ENCODE measurements around the gene DUSP10.

The DUSP10 gene

DNA sequence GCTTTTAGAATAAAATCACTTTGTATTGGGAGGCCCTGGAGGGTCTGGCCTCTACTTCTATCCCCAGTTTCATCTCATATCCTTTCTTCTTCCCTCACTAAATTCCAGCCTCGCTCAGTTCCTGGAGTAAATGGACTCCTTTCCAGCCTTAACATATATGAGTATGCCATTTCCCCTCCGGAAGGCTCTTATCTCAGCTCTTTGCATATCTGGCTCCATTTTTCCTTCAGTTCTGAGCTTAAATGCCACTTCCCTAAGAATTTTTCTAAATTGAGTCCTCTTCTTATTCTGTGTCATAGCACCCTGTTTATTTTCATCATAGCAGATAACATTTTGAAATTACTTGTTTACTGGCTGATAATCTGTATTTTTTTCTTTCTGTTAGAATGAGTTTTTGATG, 20.2 kb upstream of the DUSP10 start:
- no peak for DNase-seq

DNA sequence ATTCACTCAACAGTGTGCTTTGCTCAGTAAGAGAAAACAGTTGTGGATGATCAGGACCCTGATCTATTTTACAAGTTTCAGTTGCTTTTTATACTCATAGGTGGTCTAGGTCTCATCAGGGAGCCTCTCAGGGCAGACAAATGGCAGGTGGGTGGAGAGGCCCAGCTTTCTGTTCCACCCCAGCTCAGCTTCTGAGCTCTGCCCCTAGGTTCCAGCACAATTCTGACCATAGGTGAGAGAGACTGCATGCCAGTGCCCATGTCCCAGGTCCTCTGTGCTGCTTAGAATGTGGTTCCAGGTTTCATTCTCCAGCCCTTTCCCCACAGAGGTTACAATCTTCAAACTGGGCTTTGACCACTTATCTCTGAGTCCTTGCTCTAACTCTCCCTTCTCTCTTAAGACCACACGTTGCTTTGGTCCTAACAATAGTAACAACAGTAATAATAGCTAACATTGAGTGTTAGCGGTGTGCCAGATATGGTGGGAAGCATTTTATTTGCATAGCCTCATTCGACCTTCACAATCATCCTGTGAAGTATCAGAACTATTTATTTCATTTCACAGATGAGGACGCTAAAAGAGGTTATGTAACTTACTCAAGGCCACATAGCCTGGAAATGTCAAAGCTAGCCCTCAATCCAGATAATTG, 19.6 kb upstream of the DUSP10 start:
- DNase-seq = no peak

DNA sequence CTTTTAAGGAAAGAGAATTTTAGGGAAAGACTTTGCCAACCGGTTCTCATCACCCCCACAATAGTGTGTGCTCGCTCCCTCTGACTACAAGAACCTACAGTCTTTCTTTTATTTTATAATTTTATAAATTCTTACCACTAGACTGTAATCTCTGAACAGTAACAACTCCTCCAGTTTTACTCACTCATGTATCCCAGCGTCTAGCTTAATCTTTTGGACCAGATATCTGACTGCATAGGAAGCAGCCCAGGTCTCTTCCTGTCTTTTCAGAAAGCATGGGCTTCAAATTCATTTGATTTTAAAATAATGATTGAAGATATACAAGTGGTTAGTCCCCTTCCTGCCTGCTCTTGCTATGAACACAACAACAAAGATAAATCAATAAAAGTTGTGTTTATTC, 19.0 kb upstream of the DUSP10 start:
- no peak for DNase-seq

DNA sequence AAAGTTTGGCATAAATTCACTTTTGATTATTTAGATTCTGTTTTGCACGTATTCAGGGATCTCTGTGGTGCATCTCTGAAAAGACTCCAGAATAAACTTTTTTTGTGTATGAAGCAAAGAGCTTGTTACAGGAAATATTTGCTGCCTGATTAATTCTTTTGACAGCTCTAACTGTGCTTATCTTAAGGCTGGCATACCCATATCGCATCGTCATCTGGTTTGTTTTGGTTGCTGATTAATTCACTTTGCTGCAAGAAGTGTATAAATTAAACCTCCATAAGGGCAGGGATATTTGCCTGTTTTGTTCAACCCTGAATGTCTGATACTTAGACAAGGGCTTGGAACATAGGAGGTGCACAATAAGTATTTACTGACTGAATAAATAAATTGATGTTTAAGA, 17.5 kb upstream of the DUSP10 start:
- no peak for DNase-seq

DNA sequence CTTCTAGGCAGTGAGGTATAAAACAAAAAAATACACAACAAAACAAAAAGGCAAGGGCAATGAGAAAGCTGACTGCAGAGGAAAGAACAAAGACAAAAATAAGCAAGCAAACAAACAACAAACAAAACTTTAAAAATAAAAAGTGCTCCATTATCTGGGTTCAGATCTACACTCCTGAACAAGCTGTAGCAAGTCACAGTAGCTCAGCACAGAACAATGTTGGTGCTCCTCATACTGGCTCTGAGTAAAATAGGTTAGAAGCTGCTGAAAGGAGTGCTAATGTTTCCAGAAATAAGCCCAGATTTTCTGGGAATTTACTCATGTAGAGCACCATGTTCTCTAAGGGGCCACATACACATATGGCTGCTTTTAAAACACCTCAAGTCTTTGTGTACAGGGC, 16.6 kb upstream of the DUSP10 start:
- no peak for DNase-seq

DNA sequence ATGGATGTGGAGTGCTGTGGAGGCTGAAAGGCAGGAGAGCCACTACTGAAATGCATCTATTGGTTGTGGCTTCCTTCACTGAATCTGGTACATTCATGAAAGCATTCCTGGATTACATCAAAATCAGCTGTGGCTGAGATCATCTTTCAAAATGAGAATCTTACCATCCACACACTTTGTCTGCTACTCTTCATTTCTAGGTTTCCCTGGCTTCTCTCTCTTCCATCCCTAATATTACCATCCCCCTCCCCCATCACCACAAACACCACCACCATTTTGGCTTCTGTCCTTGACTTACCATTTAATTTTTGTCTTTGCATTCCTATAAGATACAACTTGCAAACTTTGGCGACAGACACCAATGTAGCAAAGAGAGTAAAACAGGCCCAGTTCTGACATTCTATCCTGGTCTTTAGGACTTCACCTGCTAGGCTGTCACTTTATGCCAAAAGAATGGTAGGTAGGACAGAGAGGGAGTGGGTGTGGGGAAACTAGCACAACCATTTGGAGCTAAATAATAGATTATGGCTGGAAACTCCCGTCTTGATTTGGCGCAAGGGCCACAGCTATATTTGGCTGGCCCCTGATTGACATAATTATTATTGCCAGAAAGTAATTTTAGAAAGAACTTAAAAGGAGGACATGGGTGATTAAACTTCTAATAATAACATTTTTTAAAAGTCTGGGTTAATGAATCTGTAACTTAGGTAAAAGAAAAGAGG, 15.1 kb upstream of the DUSP10 start:
- DNase-seq = no peak

DNA sequence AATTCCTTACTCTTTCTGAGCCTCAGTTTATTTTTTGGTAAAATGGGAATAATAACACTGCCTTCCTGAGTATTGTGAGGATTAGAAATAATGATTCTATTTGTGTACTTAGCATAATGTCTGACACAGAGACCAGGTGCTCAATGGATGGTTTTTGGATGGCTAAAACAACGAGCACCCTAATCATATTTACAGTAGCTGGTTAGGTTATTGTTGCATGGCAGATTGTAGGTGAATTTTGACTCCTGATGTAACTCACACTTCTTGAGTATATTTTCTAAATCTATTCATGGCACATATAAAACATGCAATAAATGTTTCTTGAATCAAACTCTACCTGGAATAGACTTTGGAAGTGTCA, 11.9 kb upstream of the DUSP10 start:
- DNase-seq = no peak

DNA sequence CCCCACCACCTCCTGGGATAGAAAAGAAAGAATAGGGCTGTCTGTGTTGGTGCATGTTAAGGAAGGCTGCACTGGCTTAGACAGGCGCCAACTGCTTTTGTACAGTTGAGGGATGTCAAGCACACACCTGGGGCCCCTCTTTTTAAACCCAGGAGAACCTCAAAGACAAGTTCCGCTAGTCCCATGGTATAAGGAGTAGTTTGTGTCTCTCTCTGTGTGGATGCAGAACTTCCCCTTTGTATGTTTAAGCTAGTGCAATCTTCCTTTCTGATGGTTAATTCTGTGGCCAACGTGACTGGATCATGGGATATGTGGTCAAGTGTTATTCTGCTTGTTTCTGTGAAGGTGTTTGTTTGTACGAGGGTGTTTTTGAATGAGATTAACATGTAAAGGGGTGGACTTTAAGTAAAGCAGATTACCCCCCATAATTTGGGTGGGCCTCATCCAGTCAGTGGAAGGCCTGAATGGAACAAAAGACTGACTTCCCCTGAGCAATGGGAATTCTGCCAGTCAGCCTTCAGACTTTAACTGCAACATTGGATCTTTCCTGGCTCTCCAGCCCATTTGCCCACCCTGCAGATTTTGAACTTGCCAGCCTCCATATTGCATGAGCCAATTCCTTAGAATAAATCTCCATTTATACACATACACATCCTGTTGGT, 9.5 kb upstream of the DUSP10 start:
- no peak for DNase-seq

DNA sequence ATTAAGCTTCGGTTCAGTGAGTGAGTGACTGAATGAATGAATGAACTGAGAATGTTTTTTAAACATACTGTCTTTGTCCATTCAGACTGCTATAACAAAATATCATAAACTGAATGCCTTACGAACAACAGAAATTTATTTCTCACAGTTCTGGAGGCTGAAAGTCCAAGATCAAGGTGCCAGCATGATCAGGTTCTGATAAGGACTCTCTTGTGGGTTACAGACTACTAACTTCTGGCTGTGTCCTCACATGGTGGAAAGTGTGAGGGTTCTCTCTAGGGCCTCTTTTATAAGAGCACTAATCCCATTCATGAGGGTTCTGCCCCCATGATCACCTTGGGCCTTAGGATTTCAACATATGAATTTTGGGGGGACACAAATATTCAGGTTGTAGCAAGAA, 7.1 kb upstream of the DUSP10 start:
- DNase-seq = no peak

DNA sequence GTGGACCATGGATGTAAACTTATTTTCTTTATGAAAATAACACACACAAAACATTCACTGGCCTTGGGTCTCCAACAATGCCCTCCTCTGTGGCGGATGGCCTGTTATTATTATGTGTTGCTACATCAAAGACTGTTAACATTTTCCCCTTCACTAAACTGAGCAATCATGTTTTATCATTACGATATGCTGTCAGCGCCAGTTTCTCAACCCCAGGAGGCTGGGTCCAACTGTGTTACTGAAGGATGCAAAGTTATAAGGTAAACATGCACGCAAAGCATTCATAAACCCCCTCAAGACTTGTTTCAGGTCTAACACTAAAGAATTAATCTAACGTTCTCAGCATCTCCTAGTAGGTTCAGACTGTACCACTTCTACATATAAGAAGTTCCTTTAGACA, 6.0 kb upstream of the DUSP10 start:
- no peak for DNase-seq

DNA sequence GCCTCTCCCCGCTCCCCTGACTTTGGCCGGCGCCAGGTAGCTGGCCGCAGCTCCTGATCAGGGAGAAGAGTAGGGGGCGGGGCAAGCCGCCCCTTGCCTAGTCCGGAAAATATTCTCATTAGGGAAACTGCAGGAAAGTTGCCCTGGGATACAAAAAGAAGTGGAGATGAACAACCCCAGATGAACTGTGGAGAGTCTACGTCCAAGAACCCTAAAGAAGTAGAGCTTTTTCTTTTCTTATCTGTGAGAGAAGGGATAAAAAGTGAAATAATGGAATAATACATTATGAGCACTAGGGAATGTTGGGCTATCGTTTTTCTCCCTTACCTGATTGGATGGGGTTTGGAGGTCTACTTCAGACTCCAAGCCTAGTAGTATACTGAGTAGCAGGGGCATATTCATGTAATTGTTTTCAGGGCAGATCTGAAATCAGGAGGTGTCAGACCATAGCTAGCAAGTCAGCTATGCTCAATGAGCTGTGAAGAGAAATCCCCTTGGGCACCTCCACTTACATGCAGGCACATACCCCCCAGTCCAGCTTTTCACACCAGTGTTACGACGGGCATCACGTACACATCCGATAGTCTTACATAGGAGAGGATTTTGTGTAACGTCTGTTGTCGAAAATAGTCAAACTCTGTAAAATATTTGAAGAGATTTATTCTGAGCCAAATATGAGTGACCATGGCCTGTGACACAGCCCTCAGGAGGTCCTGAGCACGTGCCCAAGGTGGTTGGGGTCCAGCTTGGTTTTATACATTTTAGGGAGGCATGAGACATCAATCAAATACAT, 1.7 kb upstream of the DUSP10 start:
- no peak for DNase-seq

DNA sequence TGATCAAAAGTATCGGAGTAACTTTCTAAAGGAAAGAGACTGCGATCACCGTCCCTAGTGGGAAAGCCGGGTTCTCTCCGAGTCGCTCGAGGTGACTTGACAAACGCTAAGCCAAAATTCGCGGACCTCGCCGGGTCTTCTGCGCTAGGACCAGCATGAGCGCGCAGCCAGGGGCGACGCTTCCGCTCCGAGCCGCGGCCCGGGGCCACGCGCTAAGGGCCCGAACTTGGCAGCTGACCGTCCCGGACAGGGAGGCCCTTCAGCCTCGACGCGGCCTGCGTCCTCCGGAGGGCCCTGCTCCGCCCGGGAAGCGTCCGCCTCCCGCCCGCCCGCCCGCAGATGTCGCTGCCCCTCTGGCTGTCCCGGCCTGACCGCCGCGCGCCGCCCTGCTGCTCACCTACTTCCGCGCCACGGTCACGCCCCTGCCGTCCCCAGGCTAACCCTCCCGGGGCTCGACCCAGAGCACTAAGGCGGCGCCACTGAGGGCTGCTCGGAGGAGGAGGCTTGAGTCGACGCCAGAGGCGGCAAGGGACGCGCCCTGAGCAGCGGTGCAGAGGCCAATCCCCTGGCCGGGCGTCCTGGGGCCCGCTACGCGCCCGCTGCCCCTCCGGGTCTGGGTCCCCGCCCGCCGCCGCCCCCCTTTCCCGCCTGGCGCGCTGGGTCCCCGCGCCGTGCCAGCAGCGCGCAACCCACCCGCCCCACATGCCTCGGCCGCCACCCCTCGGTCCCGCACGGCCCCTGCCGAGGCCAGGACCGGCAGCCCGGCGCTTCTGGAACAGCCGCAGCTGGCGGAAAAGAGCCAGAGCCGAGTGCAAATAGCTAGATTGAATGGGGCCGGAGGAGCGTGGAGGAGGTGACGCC, 896 bp upstream of the DUSP10 start:
- peak; percentile 79 for DNase-seq

DNA sequence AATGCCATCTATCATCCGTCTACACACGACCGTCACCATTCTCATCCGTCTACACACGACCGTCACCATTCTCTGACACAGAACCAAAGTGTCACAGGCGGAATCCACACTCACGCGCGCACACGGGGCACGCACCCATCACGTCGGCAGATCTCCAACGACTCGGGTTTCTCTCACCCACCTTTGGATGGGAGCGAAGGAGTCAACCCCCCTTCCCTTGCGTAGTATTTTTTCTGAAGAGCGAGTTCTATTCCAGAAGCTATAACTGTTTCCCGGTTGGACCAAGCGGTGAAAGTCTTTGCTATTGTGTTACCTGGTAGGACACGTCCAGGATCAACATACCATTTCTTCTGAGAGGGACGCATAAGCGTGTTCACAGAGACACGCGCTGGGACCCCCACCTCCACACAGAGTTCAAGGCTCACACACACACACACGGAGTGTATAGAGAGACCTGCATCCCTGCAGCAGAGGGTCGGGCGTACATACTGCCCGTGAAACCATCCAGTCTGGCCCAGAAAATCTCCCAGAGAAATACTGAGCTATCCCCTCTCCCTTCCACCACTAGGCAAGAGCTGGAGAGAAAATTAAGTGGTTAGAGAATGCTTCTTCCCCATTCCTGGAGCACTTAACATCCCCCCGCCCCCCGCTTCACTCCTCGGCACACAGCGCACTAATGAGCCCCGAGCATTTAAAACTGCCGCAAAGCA, 741 bp downstream of the DUSP10 start:
- peak; percentile 57 for DNase-seq

DNA sequence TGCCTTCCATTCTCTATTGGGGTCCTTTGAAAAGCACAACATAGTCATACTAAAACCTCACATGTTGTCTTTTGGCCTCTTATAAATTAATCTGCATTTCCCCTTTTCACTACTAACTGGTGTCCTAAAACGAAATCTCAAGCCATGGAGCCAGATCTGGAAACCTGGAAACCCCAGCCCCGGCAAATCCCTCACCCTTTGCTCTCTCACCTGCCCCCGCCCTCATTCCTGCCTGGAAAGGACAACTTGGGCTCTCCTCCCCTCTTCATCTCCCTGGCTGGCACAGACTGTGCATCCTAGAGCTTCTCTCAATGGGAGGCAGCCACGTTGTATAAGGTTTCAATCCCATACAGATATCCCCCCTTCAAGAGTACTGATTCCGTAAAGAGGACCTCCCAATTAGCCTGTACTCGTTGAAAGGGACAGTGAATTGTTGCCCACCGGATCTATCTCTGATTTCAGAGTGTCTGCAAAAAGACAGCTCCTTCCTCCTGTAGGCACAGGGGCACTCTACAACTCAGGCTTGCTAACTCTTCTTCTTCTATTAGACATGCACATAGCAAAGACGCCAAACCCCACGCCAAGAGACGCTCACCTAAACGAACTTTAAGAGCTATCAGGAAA, 1.4 kb downstream of the DUSP10 start:
- peak; percentile 12 for DNase-seq

DNA sequence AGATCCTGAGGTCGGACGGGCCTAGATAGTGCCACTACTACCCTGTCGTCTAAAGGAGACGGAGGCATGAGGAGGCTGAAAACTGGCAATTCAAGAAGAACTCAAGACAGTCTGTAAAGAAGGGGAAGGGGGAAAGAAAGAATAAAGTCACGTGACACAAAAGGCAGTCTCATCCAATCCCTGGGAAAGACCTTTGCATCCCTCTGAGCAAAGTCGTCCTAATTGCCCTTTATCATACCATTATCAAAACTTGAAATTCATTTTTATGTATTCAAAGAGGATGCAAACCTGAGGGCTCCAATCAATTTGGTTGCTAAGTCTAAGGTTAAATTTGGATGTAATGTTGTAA, 2.2 kb downstream of the DUSP10 start:
- DNase-seq = no peak

DNA sequence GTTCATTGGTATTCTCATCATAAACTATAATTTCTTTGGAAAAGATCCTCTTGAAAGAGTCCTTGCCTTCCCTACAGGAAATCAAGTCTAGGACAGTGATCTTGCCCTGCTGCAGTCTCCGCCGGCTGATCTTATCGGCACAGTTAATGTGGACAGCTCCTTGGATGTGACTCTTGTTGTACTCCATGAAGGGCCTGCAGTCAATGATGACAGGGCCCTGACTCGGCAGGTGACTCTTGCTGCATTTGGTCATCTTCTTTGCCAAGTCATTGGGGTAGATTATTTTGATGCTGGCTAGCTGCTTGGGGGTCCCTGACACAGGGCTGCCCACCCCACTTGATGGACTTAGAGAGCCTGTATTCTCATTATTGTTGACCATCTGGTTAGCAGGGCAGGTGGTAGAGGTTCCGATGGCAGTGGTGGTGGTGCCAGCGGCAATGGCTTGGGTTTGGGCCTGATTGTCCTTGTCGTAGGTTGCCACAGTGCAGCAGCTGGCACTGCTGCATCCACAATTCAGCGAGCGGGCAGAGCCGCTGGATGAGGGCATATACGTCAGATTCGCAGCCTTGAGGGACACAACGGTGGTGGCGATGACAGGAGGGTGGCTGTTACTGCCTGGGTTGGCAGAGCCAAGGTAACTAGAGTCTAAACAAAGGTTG, 2.7 kb downstream of the DUSP10 start:
- no peak for DNase-seq

DNA sequence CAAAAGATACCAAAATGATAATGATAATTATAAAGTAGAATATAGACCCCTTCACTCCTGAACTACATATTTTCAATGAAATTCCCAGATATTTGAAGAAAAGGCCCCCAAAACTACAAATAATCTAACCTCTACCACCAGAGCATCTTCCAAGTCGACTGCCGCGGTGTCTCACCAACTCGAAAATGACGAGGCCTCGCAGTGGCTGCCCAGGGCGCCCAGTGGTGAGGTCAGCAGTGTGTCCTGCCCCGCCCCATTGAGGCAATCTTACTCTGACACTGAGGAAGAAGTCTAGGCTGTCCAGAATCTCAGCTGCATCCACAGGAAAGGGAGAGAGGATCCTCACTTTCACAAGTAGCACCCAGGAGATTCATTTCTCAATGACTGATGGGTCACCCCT, 5.2 kb downstream of the DUSP10 start:
- DNase-seq = no peak

DNA sequence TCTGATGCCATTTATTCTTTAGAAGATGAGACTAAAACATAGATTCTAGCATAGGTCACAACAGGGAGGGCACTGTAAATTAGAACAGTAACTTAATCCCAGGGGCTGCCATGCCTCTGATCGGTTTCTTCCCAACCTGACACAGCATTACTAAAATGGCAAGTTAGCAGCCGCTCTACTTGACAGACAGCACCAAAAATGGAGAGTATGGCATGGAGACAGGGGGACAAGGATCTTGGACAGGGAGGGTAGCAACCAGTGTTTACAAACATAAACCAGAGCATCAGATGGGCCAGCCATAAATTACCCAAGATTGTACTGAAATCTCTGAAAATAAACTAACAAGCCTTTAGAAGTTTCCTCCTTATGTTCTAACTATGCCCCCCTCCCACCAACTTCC, 5.9 kb downstream of the DUSP10 start:
- no peak for DNase-seq

DNA sequence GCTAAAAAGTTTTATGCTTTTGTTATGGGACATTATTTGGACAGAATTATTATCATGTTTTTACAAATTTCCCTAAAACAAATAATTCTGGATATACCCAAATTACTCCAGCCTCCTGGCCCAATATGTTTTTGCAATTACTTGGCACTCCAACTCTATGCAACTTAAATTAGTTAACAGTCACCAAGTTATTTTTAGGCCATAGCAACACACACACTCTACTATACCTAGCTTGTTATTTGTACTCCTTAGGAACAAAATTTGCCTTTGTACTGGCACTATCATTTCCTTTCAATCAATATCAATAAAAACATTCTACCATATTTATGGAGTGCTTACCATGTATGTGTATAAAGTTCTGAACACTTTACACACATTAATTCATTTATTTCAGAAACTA, 7.7 kb downstream of the DUSP10 start:
- no peak for DNase-seq

DNA sequence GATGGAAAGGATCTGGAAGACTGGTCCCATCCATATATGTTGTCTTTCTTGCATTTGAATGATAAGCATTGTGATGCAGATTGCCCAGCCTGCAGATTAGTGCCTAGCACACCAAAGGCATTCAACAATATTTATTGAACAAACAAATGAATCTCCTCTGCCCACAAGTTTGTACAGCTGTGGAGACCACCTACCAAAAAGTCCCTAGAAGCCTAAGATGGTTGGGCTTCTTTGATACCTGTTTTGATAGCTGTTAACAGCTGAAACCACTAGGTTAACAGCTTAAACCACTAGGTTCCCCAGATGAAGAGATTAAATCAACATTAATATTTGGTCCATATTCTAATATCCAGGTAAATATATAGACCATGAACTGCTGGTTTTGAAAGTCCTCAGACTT, 9.8 kb downstream of the DUSP10 start:
- DNase-seq = no peak

DNA sequence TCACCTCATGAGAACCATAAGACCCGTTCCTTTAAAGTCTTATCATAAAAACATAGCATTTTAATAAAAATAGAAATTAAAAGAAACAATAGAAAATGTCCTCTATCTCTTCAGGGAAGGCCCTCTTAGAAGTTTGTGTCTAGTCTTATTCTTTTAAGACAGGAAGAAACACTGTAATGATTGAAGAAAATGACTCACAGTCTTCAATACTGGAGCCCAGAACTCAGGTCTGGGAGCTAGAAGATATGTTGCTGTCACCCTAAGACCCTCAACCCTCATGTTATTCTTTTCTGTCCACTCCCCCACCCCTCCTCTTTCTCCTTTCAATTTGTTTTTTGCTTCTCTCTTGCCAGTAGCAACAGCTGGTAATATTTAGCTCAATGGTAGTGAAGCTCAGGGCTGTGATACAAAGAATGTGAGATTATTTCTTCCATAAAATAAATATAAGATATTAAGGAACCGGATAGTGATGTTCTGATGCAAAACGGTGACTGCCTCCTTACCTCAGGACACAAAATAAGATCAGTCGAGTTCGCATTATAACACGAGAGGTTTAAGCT, 12.0 kb downstream of the DUSP10 start:
- DNase-seq = peak; percentile 30
